Activated naive CD4-positive, alpha-beta T cell (primary cell): ENCODE data around the gene ZNF189.
"Not testable (repeated sequence)": the region's sequence is repeated elsewhere in the genome, so short reads cannot be mapped to it uniquely, and the experiment has no call there.

Source experiments
- DNase-seq, 4 experiments: peaks; one replicate each; lab custom pipeline; 2025; lab: John Stamatoyannopoulos, UW

The ZNF189 gene

GRCh38 chr9:101380295-101380694 lies 18.4 kb upstream of the ZNF189 start:
- no peak for DNase-seq

- no peak for DNase-seq
These were observed 17.5 kb upstream of the ZNF189 start for GRCh38 chr9:101381118-101381517.

GRCh38 chr9:101381833-101382342 lies 16.8 kb upstream of the ZNF189 start:
- no peak for DNase-seq

GRCh38 chr9:101383361-101383760 lies 15.3 kb upstream of the ZNF189 start:
- DNase-seq = no peak

- DNase-seq = not testable (repeated sequence)
These were observed 13.6 kb upstream of the ZNF189 start, which contains the start of gene BAAT for GRCh38 chr9:101384873-101385536. BAAT (minus strand) TSS chr9:101385006; CDS start chr9:101371404, 13,602 bp downstream.

- no peak for DNase-seq
These were observed 10.7 kb upstream of the ZNF189 start for GRCh38 chr9:101387871-101388506.

- DNase-seq = no peak
These were observed 10.1 kb upstream of the ZNF189 start for GRCh38 chr9:101388507-101388993.

GRCh38 chr9:101393135-101393534 lies 5.5 kb upstream of the ZNF189 start:
- no peak for DNase-seq

- DNase-seq = no peak
These were observed 4.0 kb upstream of the ZNF189 start for GRCh38 chr9:101394687-101395086.

GRCh38 chr9:101397746-101398067 lies 944 bp upstream of the ZNF189 start:
- DNase-seq = no peak

- peak in 2 of 4 experiments; percentile 20 to 35 for DNase-seq
These were observed 435 bp downstream of the ZNF189 start for GRCh38 chr9:101398930-101399642.

GRCh38 chr9:101399643-101399970 lies 956 bp downstream of the ZNF189 start:
- DNase-seq = no peak

- no peak for DNase-seq
These were observed 1.5 kb downstream of the ZNF189 start for GRCh38 chr9:101400120-101400519.

GRCh38 chr9:101403516-101404285 lies 5.0 kb downstream of the ZNF189 start:
- no peak for DNase-seq

- no peak for DNase-seq
These were observed 9.9 kb downstream of the ZNF189 start for GRCh38 chr9:101408374-101409078.

GRCh38 chr9:101409079-101409477 lies 10.4 kb downstream of the ZNF189 start:
- no peak for DNase-seq

- no peak for DNase-seq
These were observed 16.2 kb downstream of the ZNF189 start for GRCh38 chr9:101414839-101415238.

GRCh38 chr9:101415578-101415977 lies 16.9 kb downstream of the ZNF189 start:
- no peak for DNase-seq

- DNase-seq = no peak
These were observed 18.7 kb downstream of the ZNF189 start for GRCh38 chr9:101417389-101417788.

- DNase-seq = no peak
These were observed 19.3 kb downstream of the ZNF189 start for GRCh38 chr9:101417977-101418376.
